LNCaP clone FGC (cell line): ENCODE results near the gene SHCBP1L.

Source experiments
- DNase-seq: peaks from one replicate; pipeline ENCODE4 v3.0.0-alpha.2; 2011; ENCODE audit warnings: low read depth
- H3K4me3 ChIP-seq: 2 replicates; pipeline ENCODE4 v1.5.1; 2011; ENCODE audit warnings: mild to moderate bottlenecking, low read depth, low read length, control low read depth
- CTCF ChIP-seq: IDR thresholded peaks from 2 replicates; pipeline ENCODE4 v1.5.1; 2012; ENCODE audit warnings: mild to moderate bottlenecking; ENCODE audit not compliant: control insufficient read depth, insufficient read depth; ENCODE audit errors: extremely low read depth

SHCBP1L gene

GRCh38 chr1:182862827-182863226 is 90.1 kb downstream of the SHCBP1L start:
- no peak overlapping the region for H3K4me3 ChIP-seq
- TF ChIP-seq CTCF, result no peak
- no peak for DNase-seq

GRCh38 chr1:182861994-182862393 is 91.0 kb downstream of the SHCBP1L start:
- no peak overlapping the region for H3K4me3 ChIP-seq
- no peak for TF ChIP-seq CTCF
- no peak for DNase-seq

- no peak for TF ChIP-seq CTCF
- DNase-seq, result no peak
- no peak overlapping the region for H3K4me3 ChIP-seq
These were observed 92.3 kb downstream of the SHCBP1L start for GRCh38 chr1:182860658-182861057.

- H3K4me3 ChIP-seq, result no peak overlapping the region
- DNase-seq, result no peak
- TF ChIP-seq CTCF, result no peak
These were observed 95.8 kb downstream of the SHCBP1L start for GRCh38 chr1:182857212-182857611.

GRCh38 chr1:182855911-182856310 is 97.1 kb downstream of the SHCBP1L start:
- no peak for TF ChIP-seq CTCF
- DNase-seq, result no peak
- H3K4me3 ChIP-seq, result no peak overlapping the region

GRCh38 chr1:182851825-182852224 is 101.1 kb downstream of the SHCBP1L start:
- DNase-seq, result no peak
- H3K4me3 ChIP-seq, result no peak overlapping the region
- TF ChIP-seq CTCF, result no peak

GRCh38 chr1:182850319-182850718 is 102.6 kb downstream of the SHCBP1L start:
- TF ChIP-seq CTCF, result no peak
- no peak for DNase-seq
- H3K4me3 ChIP-seq, result no peak overlapping the region
